Measurements from ENCODE around the gene WDR33.

Gene WDR33

GRCh38 chr2:127653421-127654083, 157.4 kb downstream of the WDR33 start:
- DNase-seq, result peak; percentile 15

- DNase-seq, result peak; percentile 8
These were observed 158.1 kb downstream of the WDR33 start for GRCh38 chr2:127652786-127653357.

- DNase-seq, result peak; percentile 79
These were observed 158.9 kb downstream of the WDR33 start for GRCh38 chr2:127651971-127652550.

DNA sequence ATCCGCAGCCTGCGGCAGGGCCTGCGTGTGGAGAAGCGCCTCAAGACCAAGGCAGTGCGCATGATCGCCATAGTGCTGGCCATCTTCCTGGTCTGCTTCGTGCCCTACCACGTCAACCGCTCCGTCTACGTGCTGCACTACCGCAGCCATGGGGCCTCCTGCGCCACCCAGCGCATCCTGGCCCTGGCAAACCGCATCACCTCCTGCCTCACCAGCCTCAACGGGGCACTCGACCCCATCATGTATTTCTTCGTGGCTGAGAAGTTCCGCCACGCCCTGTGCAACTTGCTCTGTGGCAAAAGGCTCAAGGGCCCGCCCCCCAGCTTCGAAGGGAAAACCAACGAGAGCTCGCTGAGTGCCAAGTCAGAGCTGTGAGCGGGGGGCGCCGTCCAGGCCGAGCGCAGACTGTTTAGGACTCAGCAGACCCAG, 159.6 kb downstream of the WDR33 start:
- DNase-seq, result peak; percentile 13

All from right hindlimb (tissue), 1 donor.